Suprapubic skin (tissue), 3 donors: ENCODE data around the gene GOLGA8H.
"Not testable (repeated sequence)": the region's sequence is repeated elsewhere in the genome, so short reads cannot be mapped to it uniquely, and the experiment has no call there.

Experiments
- CTCF ChIP-seq, 2 donors: fragments of 200-600 bp in 1 of 2; fragments of 450-650 bp in 1 of 2; sonication (generic) in 1 of 2; IDR thresholded peaks; one replicate each; pipeline ENCODE4 v1.5.1; 2016 to 2019; ENCODE audit warnings: antibody characterized with exemption in 2 of 2, mild to moderate bottlenecking in 1 of 2, moderate library complexity in 1 of 2
- POLR2AphosphoS5 ChIP-seq, 3 donors: sonication (generic); formaldehyde crosslinking; IDR thresholded peaks; one replicate each; pipeline ENCODE4 v1.6.1; 2017; ENCODE audit warnings: antibody characterized with exemption in 3 of 3

GRCh38 chr15:30580716-30581115 is 23.1 kb upstream of the GOLGA8H start:
- TF ChIP-seq CTCF, POLR2AphosphoS5 (IDR thresholded peaks at IDR 0.05): not testable (repeated sequence)
